ENCODE results near the gene PRPSAP1. TPM values are rescaled to one million over a fixed set of nuclear protein-coding genes. Genes with fewer than 3 reads are reported as not detected.
A peak's percentile ranks its signal among the peaks of the same experiment; 100 is the strongest.

PRPSAP1 gene
- total RNA-seq, 1 experiment from 2014 or later = 42.6 TPM

GRCh38 chr17:76278952-76279741 lies 74.6 kb downstream of the PRPSAP1 start:
- Mint-ChIP-seq H3K4me1 (ENCODE audit: low read depth, unreplicated experiment) (peaks cover 8% of the 10 kb centered on the region), H3K9me3 (ENCODE audit: low read depth, unreplicated experiment) (no peaks in the 10 kb centered on the region), H3K27me3 (ENCODE audit: unreplicated experiment) (no peaks in the 10 kb centered on the region), H3K4me3 (ENCODE audit: low read depth, unreplicated experiment) (no peak overlapping the region), H3K27ac (ENCODE audit: unreplicated experiment) (no peak overlapping the region), H3K36me3 (ENCODE audit: insufficient read depth, unreplicated experiment) (peaks cover 16% of the 10 kb centered on the region)
- peak; percentile 91 for DNase-seq
- intact Hi-C loops (cut with micrococcal nuclease; ENCODE audit: unreplicated experiment) = loop anchor here (2.0 to 5.0 kb wide), 2 partner anchors 42 to 156 kb away; no protein-coding TSS in a partner anchor
- TF ChIP-seq, protein P1, sequence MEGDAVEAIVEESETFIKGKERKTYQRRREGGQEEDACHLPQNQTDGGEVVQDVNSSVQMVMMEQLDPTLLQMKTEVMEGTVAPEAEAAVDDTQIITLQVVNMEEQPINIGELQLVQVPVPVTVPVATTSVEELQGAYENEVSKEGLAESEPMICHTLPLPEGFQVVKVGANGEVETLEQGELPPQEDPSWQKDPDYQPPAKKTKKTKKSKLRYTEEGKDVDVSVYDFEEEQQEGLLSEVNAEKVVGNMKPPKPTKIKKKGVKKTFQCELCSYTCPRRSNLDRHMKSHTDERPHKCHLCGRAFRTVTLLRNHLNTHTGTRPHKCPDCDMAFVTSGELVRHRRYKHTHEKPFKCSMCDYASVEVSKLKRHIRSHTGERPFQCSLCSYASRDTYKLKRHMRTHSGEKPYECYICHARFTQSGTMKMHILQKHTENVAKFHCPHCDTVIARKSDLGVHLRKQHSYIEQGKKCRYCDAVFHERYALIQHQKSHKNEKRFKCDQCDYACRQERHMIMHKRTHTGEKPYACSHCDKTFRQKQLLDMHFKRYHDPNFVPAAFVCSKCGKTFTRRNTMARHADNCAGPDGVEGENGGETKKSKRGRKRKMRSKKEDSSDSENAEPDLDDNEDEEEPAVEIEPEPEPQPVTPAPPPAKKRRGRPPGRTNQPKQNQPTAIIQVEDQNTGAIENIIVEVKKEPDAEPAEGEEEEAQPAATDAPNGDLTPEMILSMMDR (IDR thresholded peaks at IDR 0.05; ENCODE audit: unreplicated experiment) = peak; percentile 98
- BruUV-seq (replicated peaks) = no TSS peak
- CTCF ChIA-PET = interaction anchor here (0.5 to 2.5 kb wide), 27 partner anchors 8 to 338 kb away, joined by 3 to 36 read pairs (median 4); partner anchors contain the start of genes FBF1 and UBALD2

GRCh38 chr17:76278268-76278908 lies 75.3 kb downstream of the PRPSAP1 start:
- H3K27ac Mint-ChIP-seq (ENCODE audit: unreplicated experiment) = no peak overlapping the region
- intact Hi-C loops (cut with micrococcal nuclease; ENCODE audit: unreplicated experiment) = loop anchor here (2.0 to 5.0 kb wide), 2 partner anchors 41 to 156 kb away; no protein-coding TSS in a partner anchor
- CTCF ChIA-PET = interaction anchor here (1.3 to 2.1 kb wide), 3 partner anchors 19 to 35 kb away, joined by 5 to 11 read pairs (median 10); no protein-coding TSS in a partner anchor
- no peak overlapping the region for H3K4me3 Mint-ChIP-seq (ENCODE audit: low read depth, unreplicated experiment)
- H3K36me3 Mint-ChIP-seq (ENCODE audit: insufficient read depth, unreplicated experiment) = peaks cover 22% of the 10 kb centered on the region
- no peak for DNase-seq
- TF ChIP-seq, protein P1 (IDR thresholded peaks at IDR 0.05; ENCODE audit: unreplicated experiment) = no peak
- no peaks in the 10 kb centered on the region for H3K27me3 Mint-ChIP-seq (ENCODE audit: unreplicated experiment)
- H3K9me3 Mint-ChIP-seq (ENCODE audit: low read depth, unreplicated experiment) = no peaks in the 10 kb centered on the region
- H3K4me1 Mint-ChIP-seq (ENCODE audit: low read depth, unreplicated experiment) = peaks cover 8% of the 10 kb centered on the region
- no TSS peak for BruUV-seq (replicated peaks)

DNA sequence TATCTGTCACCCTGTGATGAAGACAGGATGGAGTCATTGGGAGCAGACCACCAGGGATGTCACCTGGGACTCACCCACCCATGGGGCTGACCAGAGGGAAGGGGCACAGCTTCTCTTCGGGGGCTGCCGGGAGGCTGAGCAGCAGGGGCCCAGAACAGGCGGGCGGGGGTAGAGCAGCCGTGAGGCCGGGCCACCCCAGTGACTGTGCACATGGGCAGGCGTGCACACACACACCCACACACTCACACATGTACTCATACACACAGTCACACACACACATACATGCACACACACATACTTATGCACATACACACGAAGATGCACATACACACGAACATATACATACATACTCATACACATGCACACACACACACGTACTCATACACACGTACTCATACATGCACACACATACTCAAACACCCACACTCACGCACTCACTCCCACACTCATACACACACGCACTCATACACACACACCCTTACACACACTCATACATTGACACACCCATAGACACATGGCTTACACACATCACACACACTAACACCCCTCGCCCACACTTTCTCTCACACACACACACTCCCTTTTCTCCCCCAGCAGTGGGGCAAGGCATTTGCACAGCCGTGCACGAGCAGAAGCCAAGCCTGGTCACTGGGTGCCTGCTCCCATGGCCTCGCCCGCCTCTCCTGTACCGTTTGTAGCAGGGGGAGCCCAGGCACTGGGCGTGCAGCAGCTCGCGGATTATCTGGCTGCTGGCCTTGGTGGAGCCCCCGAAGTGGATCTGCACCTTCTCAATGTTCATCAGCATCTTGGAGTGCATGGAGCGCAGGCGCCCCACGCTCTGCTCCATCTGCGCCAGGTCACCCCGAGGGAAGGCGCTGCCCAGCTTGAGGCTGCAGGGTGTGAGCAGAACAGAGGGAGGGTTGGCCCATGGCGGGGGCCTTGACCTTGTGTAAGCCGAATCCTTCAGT lies 76.1 kb downstream of the PRPSAP1 start:
- BruUV-seq (replicated peaks) = no TSS peak
- Mint-ChIP-seq H3K36me3 (ENCODE audit: insufficient read depth, unreplicated experiment) (peaks cover 30% of the 10 kb centered on the region), H3K4me1 (ENCODE audit: low read depth, unreplicated experiment) (peaks cover 8% of the 10 kb centered on the region), H3K4me3 (ENCODE audit: low read depth, unreplicated experiment) (no peak overlapping the region), H3K27me3 (ENCODE audit: unreplicated experiment) (no peaks in the 10 kb centered on the region), H3K27ac (ENCODE audit: unreplicated experiment) (no peak overlapping the region), H3K9me3 (ENCODE audit: low read depth, unreplicated experiment) (no peaks in the 10 kb centered on the region)
- intact Hi-C loops (cut with micrococcal nuclease; ENCODE audit: unreplicated experiment) = loop anchor here (2.0 to 5.0 kb wide), 2 partner anchors 40 to 155 kb away; no protein-coding TSS in a partner anchor
- CTCF ChIA-PET = no interaction called here
- no peak for DNase-seq
- TF ChIP-seq, protein P1 (IDR thresholded peaks at IDR 0.05; ENCODE audit: unreplicated experiment) = no peak
